VCaP (cell line): ENCODE results near the gene DYRK3.

Experiments
- H3K27ac ChIP-seq: fragments of 450-650 bp; 2 replicates; pipeline ENCODE4 v1.5.1; 2017
- TF ChIP-seq, protein P1 (sequence below): fragments of 450-650 bp; conservative IDR thresholded peaks from 2 replicates; pipeline ENCODE4 v1.5.1; 2017; ENCODE audit warnings: mild to moderate bottlenecking, moderate library complexity

Gene DYRK3

GRCh38 chr1:206668874-206669410 is 33.6 kb downstream of the DYRK3 start:
- TF ChIP-seq, protein P1, sequence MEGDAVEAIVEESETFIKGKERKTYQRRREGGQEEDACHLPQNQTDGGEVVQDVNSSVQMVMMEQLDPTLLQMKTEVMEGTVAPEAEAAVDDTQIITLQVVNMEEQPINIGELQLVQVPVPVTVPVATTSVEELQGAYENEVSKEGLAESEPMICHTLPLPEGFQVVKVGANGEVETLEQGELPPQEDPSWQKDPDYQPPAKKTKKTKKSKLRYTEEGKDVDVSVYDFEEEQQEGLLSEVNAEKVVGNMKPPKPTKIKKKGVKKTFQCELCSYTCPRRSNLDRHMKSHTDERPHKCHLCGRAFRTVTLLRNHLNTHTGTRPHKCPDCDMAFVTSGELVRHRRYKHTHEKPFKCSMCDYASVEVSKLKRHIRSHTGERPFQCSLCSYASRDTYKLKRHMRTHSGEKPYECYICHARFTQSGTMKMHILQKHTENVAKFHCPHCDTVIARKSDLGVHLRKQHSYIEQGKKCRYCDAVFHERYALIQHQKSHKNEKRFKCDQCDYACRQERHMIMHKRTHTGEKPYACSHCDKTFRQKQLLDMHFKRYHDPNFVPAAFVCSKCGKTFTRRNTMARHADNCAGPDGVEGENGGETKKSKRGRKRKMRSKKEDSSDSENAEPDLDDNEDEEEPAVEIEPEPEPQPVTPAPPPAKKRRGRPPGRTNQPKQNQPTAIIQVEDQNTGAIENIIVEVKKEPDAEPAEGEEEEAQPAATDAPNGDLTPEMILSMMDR = no peak

DNA sequence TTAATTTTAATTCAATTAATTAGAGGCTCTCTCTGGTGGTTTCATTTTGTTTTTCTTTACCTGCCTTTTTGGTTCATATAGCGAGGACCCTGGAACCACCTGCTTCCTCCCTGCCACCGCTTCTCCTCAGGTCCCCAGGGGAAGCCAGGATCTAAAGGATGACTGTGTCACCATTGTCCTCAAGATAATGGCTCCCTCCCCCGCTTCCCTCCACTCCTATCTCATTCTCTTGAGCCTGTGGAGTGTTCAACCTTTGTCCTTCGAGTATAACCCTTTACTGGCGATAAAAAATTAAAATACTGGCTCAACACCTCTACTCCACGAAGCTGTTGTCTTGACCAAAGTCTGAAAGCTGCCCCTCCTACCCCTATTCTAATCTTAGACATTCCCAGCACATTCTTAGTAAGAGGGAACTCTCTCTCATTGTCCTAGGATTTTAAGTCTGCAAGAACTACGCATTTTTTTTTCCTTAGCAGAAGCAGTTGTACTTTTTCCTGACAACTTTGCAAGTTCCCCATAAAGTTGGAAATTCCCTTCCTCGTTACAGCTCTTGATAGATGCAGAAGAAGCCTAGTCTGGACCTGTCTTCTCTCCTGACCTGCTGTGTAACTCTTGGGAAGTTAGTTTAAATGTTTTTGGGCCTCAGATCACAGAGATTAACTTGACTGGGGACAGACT is 36.8 kb downstream of the DYRK3 start:
- H3K27ac ChIP-seq = no peak overlapping the region
- TF ChIP-seq, protein P1 = no peak

More at GRCh38 chr1:206668874-206669410, 33.6 kb downstream of the DYRK3 start:
- H3K27ac ChIP-seq = no peak overlapping the region

DNA sequence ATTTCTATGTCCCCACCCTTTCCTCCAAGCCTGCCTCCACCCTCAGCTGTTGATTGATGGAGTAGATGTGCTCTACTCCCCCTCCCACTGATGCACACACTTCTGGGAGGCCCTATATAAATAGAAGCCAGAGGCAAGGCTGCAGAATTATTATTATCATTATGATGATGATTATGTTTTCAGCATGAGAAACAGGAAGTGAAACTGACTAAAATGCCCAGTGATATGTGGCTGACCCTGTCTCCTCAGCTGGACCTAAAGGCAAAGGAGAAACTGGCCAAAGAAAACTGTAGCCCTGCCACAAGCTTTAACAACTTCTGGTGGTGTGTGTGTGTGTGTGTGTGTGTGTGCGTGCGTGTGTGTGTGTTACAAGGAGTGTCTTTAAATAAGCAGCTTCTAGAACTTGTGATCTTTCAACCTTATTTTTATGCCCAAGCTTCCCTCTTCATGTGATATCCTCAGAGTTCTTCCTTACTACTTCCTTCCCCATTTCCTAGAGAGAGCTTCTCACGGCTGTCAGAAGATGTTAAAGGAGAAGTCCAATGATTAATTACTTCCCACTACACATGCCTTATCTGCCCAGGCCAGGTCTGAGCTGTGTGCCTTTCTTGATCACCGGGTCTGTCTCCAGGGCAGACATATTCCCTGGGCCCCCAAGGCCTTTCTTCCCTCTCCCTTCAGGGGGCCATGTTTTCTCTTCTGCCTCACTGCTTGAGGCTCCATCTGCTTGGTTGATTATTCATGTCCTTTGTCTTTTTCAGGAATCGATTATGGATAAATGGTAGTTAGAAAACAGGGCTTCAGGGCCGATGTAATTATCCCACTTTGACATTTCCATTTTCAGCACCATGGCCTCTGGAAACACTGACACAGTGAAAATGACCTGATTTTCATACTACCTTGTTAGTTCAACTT is 37.8 kb downstream of the DYRK3 start:
- TF ChIP-seq, protein P1 = no peak
- no peak overlapping the region for H3K27ac ChIP-seq

DNA sequence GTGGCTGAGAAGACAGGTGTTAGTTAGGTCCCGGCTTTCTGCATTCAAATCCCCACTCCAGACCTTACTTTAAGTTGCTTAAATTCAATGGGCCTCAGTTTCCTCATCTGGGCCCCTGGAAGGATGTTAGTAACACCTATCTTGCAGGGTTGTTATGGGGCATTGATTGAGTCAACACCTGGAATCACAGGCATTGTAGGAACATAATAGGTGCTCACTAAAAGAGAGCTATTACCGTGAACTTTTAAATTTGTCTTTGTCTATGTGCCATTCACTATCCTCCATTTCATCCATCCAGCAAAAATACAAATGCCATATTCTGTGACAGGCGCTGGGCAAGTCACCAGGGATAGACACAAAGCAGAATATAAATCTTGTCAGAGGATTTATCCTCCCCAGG is 38.9 kb downstream of the DYRK3 start:
- TF ChIP-seq, protein P1 = no peak
- H3K27ac ChIP-seq = no peak overlapping the region

GRCh38 chr1:206674745-206675175 is 39.4 kb downstream of the DYRK3 start:
- H3K27ac ChIP-seq = no peak overlapping the region
- TF ChIP-seq, protein P1 = no peak

- TF ChIP-seq, protein P1 = no peak
- H3K27ac ChIP-seq = no peak overlapping the region
These were observed 41.2 kb downstream of the DYRK3 start for GRCh38 chr1:206676499-206676898.

DNA sequence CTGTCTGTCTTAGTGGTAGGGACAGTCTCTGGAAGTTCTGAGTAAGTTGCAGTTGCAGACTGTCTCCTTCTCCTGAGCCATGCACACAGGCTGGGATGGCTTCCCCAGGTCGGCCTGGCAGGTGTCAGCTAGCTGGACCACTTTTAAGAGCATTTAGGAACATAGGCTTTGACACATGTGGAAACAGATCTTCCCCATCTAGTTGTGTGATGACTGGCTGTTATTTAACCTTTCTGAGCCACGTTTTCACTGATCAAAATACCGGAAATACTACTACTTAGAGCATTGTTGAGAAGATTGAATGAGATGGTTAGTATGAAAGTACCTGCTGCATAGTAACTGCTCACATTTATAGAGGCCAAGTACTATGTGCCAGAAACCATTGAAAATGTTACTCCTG is 43.2 kb downstream of the DYRK3 start:
- TF ChIP-seq, protein P1 = no peak
- H3K27ac ChIP-seq = no peak overlapping the region
